HEK293 (cell line): Measurements from ENCODE around the gene FOXN3.

Experiments used
- CTCF ChIP-seq: fragments of 450-650 bp; formaldehyde crosslinking; IDR thresholded peaks from 2 replicates; pipeline ENCODE4 v1.5.1; 2016; ENCODE audit warnings: missing biosample characterization, missing genetic modification characterization
- GLI2 ChIP-seq: fragments of 450-650 bp; formaldehyde crosslinking; IDR thresholded peaks from 2 replicates; pipeline ENCODE4; 2017; ENCODE audit warnings: missing biosample characterization, missing genetic modification characterization, low read depth, borderline replicate concordance
- GLIS2 ChIP-seq: fragments of 450-650 bp; formaldehyde crosslinking; IDR thresholded peaks from 2 replicates; pipeline ENCODE4 v1.5.1; 2016; ENCODE audit warnings: missing biosample characterization, missing genetic modification characterization
- TCF7L2 ChIP-seq: IDR thresholded peaks from 2 replicates; pipeline ENCODE4 v1.6.1; 2011; ENCODE audit warnings: low read depth, mild to moderate bottlenecking, inconsistent platforms, low read length, moderate library complexity, borderline replicate concordance
- TRIM28 ChIP-seq: IDR thresholded peaks from 2 replicates; pipeline ENCODE4 v1.6.1; 2011; ENCODE audit warnings: low read length, control low read depth, borderline replicate concordance
- ZBTB11 ChIP-seq: fragments of 450-650 bp; formaldehyde crosslinking; conservative IDR thresholded peaks from 2 replicates; pipeline ENCODE4 v1.5.1; 2016; ENCODE audit warnings: low read depth, missing biosample characterization, missing genetic modification characterization
- ZBTB49 ChIP-seq: fragments of 450-650 bp; formaldehyde crosslinking; IDR thresholded peaks from 2 replicates; pipeline ENCODE4 v1.5.1; 2016; ENCODE audit warnings: missing biosample characterization, missing genetic modification characterization, low read depth
- ZEB2 ChIP-seq: fragments of 450-650 bp; formaldehyde crosslinking; IDR thresholded peaks from 2 replicates; pipeline ENCODE4 v1.5.1; 2016; ENCODE audit warnings: missing biosample characterization, missing genetic modification characterization
- ZNF626 ChIP-seq: fragments of 450-650 bp; sonication (Bioruptor Pico); formaldehyde crosslinking; IDR thresholded peaks from 2 replicates; pipeline ENCODE4 v1.5.1; 2018; ENCODE audit warnings: missing biosample characterization, missing genetic modification characterization, inconsistent platforms
- ZNF639 ChIP-seq: fragments of 450-650 bp; formaldehyde crosslinking; IDR thresholded peaks from 2 replicates; pipeline ENCODE4 v1.5.1; 2016; ENCODE audit warnings: missing biosample characterization, missing genetic modification characterization
- ZNF747 ChIP-seq: fragments of 450-650 bp; formaldehyde crosslinking; IDR thresholded peaks from 2 replicates; pipeline ENCODE4 v1.5.1; 2016; ENCODE audit warnings: missing biosample characterization, missing genetic modification characterization
- ZNF785 ChIP-seq: fragments of 450-650 bp; formaldehyde crosslinking; IDR thresholded peaks from 2 replicates; pipeline ENCODE4 v1.5.1; 2016; ENCODE audit warnings: missing biosample characterization, missing genetic modification characterization

GRCh38 chr14:89377544-89377943 is 39.5 kb downstream of the FOXN3 start:
- TF ChIP-seq ZNF639 (tag by site-specific recombination) (no peak), CTCF (tag by site-specific recombination) (no peak), ZNF747 (tag by site-specific recombination) (no peak), TCF7L2 (no peak), ZEB2 (tag by site-specific recombination) (no peak), ZNF626 (tag by site-specific recombination) (no peak), GLIS2 (tag by site-specific recombination) (no peak), TRIM28 (no peak), ZBTB11 (no peak), ZBTB49 (no peak), ZNF785 (no peak), GLI2 (no peak)
